GM12878 (cell line): ENCODE data around the gene PDIA5. TPM values are rescaled to one million over a fixed set of nuclear protein-coding genes. Genes with fewer than 3 reads are reported as not detected.

Experiments used
- ATAC-seq: fragments of 200-7000 bp; cut with Tn5 transposase; 3 replicates; pipeline ENCODE4 v1.9.1; 2020; ENCODE audit warnings: mild to moderate bottlenecking, moderate library complexity
- BruUV-seq: library from RNA; stranded (reverse); fragments of 400-500 nt; replicated peaks from 2 replicates; lab custom pipeline; 2021; lab: Mats Ljungman, UMichigan
- CTCF ChIA-PET: fragments of 300-600 bp; sonication (Branson Sonifier 250); formaldehyde crosslinking; extraction: SDS; loops from one replicate; lab custom pipeline; 2021; ENCODE audit warnings: inconsistent platforms; lab: Yijun Ruan, JAX
- POLR2A ChIA-PET: fragments of 350-600 bp; formaldehyde crosslinking; extraction: SDS; loops from one replicate; lab custom pipeline; 2021; ENCODE audit warnings: inconsistent platforms; lab: Charles Lee
- RAD21 ChIA-PET: fragments of 300-600 bp; sonication (Branson Sonifier 250); formaldehyde crosslinking; loops from one replicate; lab custom pipeline; 2023; ENCODE audit warnings: antibody characterized with exemption; ENCODE audit not compliant: unreplicated experiment; lab: Charles Lee
- SMC1A ChIA-PET: fragments of 300-600 bp; sonication (Branson Sonifier 250); formaldehyde crosslinking; loops from one replicate; lab custom pipeline; 2023; ENCODE audit not compliant: unreplicated experiment, uncharacterized antibody; lab: Charles Lee
- DNase-seq: peaks from one replicate; pipeline ENCODE4 v3.0.0-alpha.2; 2011; ENCODE audit warnings: low read depth, low spot score
- FAIRE-seq: peaks from 3 replicates; lab custom pipeline; 2011; peaks lifted over from hg19 to GRCh38; lab: Jason Lieb, UNC
- H2AFZ ChIP-seq: 2 replicates; pipeline ENCODE4 v1.6.0; 2011; ENCODE audit warnings: low read depth, low read length, control low read depth; ENCODE audit not compliant: control insufficient read depth
- H3K27ac ChIP-seq: 2 replicates; pipeline ENCODE4 v1.5.1; 2011; ENCODE audit warnings: control low read depth; ENCODE audit not compliant: control insufficient read depth, insufficient read depth
- H3K27me3 ChIP-seq, 2 experiments: replicated peaks in 1 of 2; 2 replicates each; pipeline versions ENCODE4 v1.6.0 to v1.6.1; 2011; ENCODE audit warnings: low read length in 1 of 2; ENCODE audit not compliant: control insufficient read depth in 2 of 2, insufficient read depth in 2 of 2
- H3K36me3 ChIP-seq, 2 experiments: 2 replicates each; pipeline ENCODE4 v1.5.1; 2011; ENCODE audit warnings: low read length in 1 of 2; ENCODE audit not compliant: control insufficient read depth in 2 of 2, insufficient read depth in 2 of 2
- H3K4me1 ChIP-seq: 2 replicates; pipeline ENCODE4 v1.6.1; 2011; ENCODE audit warnings: mild to moderate bottlenecking, low read length, moderate library complexity, mixed read lengths; ENCODE audit not compliant: control insufficient read depth, insufficient read depth
- H3K4me2 ChIP-seq: 2 replicates; pipeline ENCODE4 v1.6.0; 2011; ENCODE audit warnings: control low read depth; ENCODE audit not compliant: control insufficient read depth, insufficient read depth
- H3K4me3 ChIP-seq: fragments of 200-600 bp; sonication (generic); 2 replicates; pipeline ENCODE4 v1.5.1; 2016
- H3K79me2 ChIP-seq: 2 replicates; pipeline ENCODE4 v1.6.0; 2011; ENCODE audit warnings: low read length; ENCODE audit not compliant: control insufficient read depth, insufficient read depth
- H3K9ac ChIP-seq: 2 replicates; pipeline ENCODE4 v1.8.0; 2011; ENCODE audit warnings: low read length, control low read depth, mixed read lengths; ENCODE audit not compliant: control insufficient read depth, insufficient read depth
- H3K9me3 ChIP-seq: replicated peaks from 3 replicates; pipeline ENCODE4 v1.5.1; 2011; ENCODE audit warnings: mild to moderate bottlenecking, low read length; ENCODE audit not compliant: control insufficient read depth, insufficient read depth
- H4K20me1 ChIP-seq: 2 replicates; pipeline ENCODE4 v1.6.0; 2011; ENCODE audit not compliant: control insufficient read depth, insufficient read depth
- ATF7 ChIP-seq: fragments of 450-650 bp; IDR thresholded peaks from 2 replicates; pipeline ENCODE4 v1.6.1; 2016; ENCODE audit warnings: low read depth, mild to moderate bottlenecking
- IKZF1 ChIP-seq: fragments of 450-650 bp; conservative IDR thresholded peaks from 2 replicates; pipeline ENCODE4 v1.6.1; 2017; ENCODE audit warnings: antibody characterized with exemption, mild to moderate bottlenecking
- SREBF2 ChIP-seq: IDR thresholded peaks from 2 replicates; pipeline ENCODE4 v1.6.1; 2012; ENCODE audit warnings: mild to moderate bottlenecking, low read length
- ZBTB33 ChIP-seq: fragments of 450-650 bp; IDR thresholded peaks from 2 replicates; pipeline ENCODE4 v1.6.1; 2017; ENCODE audit warnings: mild to moderate bottlenecking
- ZZZ3 ChIP-seq: IDR thresholded peaks from 2 replicates; pipeline ENCODE4 v1.6.1; 2011; ENCODE audit warnings: low read depth; ENCODE audit not compliant: control insufficient read depth, insufficient read length
- WGBS: methylation state at CpG from one replicate; pipeline ENCODE4 v1.1.6; 2016; ENCODE audit warnings: low lambda C conversion rate; ENCODE audit not compliant: insufficient replicate concordance, insufficient coverage; ENCODE audit errors: missing lambda C conversion rate; 5-methylcytosine and 5-hydroxymethylcytosine counted together
- in situ Hi-C: fragments of 300-500 bp; cut with MboI; formaldehyde crosslinking; loops from 9 replicates; pipeline ENCODE4 v1.14.3; 2018; ENCODE audit warnings: mixed read lengths
- intact Hi-C: fragments of 100-400 bp; cut with micrococcal nuclease; formaldehyde crosslinking; loops from one replicate; pipeline ENCODE4 v1.14.2; 2022; ENCODE audit not compliant: unreplicated experiment
- polyA plus RNA-seq, 11 experiments: library from polyadenylated mRNA; depleted of rRNA in 4 of 11; unstranded in 6 of 11; stranded (reverse) in 5 of 11; fragments of >200 nt; fragmentation: Nextera tagmentation in 4 of 11; fragmentation: Illumina TruSeq in 1 of 11; extraction: Ambion mirVana in 4 of 11; extraction: Trizol in 1 of 11; gene quantifications; 1 replicate in 1 of 11; 2 replicates in 10 of 11; pipeline versions ENCODE4 v1.2.1 to v1.2.3, GENCODE V29; 2011 to 2016; ENCODE audit warnings: inconsistent platforms in 2 of 11, missing spikeins in 2 of 11, low read depth in 1 of 11
- total RNA-seq, 4 experiments: library from RNA; depleted of rRNA in 3 of 4; stranded (reverse); fragments of >200 nt in 3 of 4; fragmentation: Illumina TruSeq in 1 of 4; extraction: Trizol in 1 of 4; gene quantifications; 2 replicates each; pipeline versions ENCODE4 v1.2.1 to v1.2.3, GENCODE V29; 2013 to 2021
- TF ChIP-seq, protein P1 (sequence below): fragments of 450-650 bp; IDR thresholded peaks from 2 replicates; pipeline ENCODE4 v1.6.1; 2017; ENCODE audit warnings: mild to moderate bottlenecking, moderate library complexity
- TF ChIP-seq, protein P2 (sequence below): fragments of 450-650 bp; IDR thresholded peaks from 2 replicates; pipeline ENCODE4 v1.6.1; 2017; ENCODE audit warnings: antibody characterized with exemption, mild to moderate bottlenecking, moderate library complexity
- TF ChIP-seq, protein P3 (sequence below): fragments of 450-650 bp; IDR thresholded peaks from 2 replicates; pipeline ENCODE4 v1.6.1; 2016; ENCODE audit warnings: mild to moderate bottlenecking

The PDIA5 gene
- total and polyA plus RNA-seq, 10 of the 15 experiments (the other 5 are each of a cell fraction or from before 2014, with no cell fraction given): 4.1 to 24.8 (median 19.2) TPM

DNA sequence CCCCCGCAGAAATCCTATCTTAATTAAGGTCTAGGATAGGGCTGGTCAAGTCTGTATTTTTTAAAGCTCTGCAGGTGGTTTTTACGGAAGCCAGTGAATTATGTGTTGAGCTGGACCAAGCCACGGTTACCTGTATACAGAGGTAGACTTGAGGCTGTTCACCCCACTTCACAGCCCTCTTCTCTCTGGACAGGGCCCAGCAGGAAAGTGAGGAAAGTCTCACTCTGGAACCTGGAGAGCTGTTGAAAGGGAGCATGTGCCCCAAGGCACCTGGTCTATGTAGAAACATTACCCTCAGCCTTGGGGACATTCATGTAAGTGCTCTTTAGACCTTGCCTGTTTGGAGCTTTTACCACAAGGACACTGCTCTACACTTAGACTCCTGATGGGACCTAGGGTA, 46.1 kb upstream of the PDIA5 start:
- no peak for FAIRE-seq
- Histone ChIP-seq H3K36me3 (no peaks in the 10 kb centered on the region), H3K9me3 (no peaks in the 10 kb centered on the region)
- 41% methylated on average over 3 of the region's 3 CpGs for WGBS
- ChIA-PET SMC1A (interaction anchor here (0.6 kb wide), 1 partner anchor 115 kb away, joined by 3 read pairs; no protein-coding TSS in a partner anchor), RAD21 (interaction anchor here (1.3 kb wide), 1 partner anchor 9 kb away, joined by 4 read pairs; no protein-coding TSS in a partner anchor)
- BruUV-seq: no TSS peak
- TF ChIP-seq ATF7: no peak
- TF ChIP-seq, protein P1, sequence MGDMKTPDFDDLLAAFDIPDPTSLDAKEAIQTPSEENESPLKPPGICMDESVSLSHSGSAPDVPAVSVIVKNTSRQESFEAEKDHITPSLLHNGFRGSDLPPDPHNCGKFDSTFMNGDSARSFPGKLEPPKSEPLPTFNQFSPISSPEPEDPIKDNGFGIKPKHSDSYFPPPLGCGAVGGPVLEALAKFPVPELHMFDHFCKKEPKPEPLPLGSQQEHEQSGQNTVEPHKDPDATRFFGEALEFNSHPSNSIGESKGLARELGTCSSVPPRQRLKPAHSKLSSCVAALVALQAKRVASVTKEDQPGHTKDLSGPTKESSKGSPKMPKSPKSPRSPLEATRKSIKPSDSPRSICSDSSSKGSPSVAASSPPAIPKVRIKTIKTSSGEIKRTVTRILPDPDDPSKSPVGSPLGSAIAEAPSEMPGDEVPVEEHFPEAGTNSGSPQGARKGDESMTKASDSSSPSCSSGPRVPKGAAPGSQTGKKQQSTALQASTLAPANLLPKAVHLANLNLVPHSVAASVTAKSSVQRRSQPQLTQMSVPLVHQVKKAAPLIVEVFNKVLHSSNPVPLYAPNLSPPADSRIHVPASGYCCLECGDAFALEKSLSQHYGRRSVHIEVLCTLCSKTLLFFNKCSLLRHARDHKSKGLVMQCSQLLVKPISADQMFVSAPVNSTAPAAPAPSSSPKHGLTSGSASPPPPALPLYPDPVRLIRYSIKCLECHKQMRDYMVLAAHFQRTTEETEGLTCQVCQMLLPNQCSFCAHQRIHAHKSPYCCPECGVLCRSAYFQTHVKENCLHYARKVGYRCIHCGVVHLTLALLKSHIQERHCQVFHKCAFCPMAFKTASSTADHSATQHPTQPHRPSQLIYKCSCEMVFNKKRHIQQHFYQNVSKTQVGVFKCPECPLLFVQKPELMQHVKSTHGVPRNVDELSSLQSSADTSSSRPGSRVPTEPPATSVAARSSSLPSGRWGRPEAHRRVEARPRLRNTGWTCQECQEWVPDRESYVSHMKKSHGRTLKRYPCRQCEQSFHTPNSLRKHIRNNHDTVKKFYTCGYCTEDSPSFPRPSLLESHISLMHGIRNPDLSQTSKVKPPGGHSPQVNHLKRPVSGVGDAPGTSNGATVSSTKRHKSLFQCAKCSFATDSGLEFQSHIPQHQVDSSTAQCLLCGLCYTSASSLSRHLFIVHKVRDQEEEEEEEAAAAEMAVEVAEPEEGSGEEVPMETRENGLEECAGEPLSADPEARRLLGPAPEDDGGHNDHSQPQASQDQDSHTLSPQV: no peak
- no peak for TF ChIP-seq SREBF2
- no peak for TF ChIP-seq ZBTB33
- TF ChIP-seq, protein P2, sequence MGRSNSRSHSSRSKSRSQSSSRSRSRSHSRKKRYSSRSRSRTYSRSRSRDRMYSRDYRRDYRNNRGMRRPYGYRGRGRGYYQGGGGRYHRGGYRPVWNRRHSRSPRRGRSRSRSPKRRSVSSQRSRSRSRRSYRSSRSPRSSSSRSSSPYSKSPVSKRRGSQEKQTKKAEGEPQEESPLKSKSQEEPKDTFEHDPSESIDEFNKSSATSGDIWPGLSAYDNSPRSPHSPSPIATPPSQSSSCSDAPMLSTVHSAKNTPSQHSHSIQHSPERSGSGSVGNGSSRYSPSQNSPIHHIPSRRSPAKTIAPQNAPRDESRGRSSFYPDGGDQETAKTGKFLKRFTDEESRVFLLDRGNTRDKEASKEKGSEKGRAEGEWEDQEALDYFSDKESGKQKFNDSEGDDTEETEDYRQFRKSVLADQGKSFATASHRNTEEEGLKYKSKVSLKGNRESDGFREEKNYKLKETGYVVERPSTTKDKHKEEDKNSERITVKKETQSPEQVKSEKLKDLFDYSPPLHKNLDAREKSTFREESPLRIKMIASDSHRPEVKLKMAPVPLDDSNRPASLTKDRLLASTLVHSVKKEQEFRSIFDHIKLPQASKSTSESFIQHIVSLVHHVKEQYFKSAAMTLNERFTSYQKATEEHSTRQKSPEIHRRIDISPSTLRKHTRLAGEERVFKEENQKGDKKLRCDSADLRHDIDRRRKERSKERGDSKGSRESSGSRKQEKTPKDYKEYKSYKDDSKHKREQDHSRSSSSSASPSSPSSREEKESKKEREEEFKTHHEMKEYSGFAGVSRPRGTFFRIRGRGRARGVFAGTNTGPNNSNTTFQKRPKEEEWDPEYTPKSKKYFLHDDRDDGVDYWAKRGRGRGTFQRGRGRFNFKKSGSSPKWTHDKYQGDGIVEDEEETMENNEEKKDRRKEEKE: no peak
- TF ChIP-seq ZZZ3: no peak
- TF ChIP-seq, protein P3, sequence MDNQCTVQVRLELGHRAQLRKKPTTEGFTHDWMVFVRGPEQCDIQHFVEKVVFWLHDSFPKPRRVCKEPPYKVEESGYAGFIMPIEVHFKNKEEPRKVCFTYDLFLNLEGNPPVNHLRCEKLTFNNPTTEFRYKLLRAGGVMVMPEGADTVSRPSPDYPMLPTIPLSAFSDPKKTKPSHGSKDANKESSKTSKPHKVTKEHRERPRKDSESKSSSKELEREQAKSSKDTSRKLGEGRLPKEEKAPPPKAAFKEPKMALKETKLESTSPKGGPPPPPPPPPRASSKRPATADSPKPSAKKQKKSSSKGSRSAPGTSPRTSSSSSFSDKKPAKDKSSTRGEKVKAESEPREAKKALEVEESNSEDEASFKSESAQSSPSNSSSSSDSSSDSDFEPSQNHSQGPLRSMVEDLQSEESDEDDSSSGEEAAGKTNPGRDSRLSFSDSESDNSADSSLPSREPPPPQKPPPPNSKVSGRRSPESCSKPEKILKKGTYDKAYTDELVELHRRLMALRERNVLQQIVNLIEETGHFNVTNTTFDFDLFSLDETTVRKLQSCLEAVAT: no peak
- no peak for TF ChIP-seq IKZF1
- TF ChIP-seq, all 136 proteins: peak for 0
- intact Hi-C loops: loop anchor here (10.0 kb wide), 1 partner anchor 626 kb away; no protein-coding TSS in a partner anchor
- Histone ChIP-seq H3K4me3 (no peak overlapping the region), H3K4me1 (no peaks in the 10 kb centered on the region), H3K4me2 (no peak overlapping the region), H4K20me1 (no peaks in the 10 kb centered on the region), H3K27ac (no peak overlapping the region), H3K79me2 (no peaks in the 10 kb centered on the region), H2AFZ (no peak overlapping the region), H3K9ac (no peak overlapping the region), H3K27me3 (peaks cover 4 to 23% of the 10 kb centered on the region in 2 experiments)
- ChIA-PET CTCF (interaction anchor here (1.0 to 2.6 kb wide), 5 partner anchors 8 to 77 kb away, joined by 3 to 13 read pairs (median 3); no protein-coding TSS in a partner anchor), POLR2A (no interaction called here)
- ATAC-seq: no peak
- DNase-seq: no peak
- in situ Hi-C loops: no loop called here
